ENCODE results near the gene WDR45B.

Gene WDR45B

DNA sequence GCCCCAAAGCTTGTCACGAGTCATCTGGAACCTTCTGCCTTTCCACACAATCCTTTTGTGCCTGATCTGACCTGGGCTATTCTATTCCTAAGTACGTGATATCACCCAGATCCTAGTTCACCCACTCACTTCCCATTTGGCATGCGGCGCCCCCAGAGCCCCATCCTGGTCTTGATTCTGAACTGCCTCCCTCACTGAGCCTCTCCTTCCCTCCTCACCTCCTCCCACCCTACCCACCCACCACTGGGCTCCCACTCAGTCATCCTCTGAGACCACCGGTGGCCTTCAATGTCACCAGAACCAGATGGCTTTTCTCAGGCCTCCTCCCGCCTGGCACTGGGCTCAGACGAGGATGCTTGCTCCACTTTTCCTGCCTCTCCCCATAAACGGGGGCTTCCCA lies 18.5 kb downstream of the WDR45B start:
- no peak for DNase-seq (ENCODE audit: low read depth)

DNA sequence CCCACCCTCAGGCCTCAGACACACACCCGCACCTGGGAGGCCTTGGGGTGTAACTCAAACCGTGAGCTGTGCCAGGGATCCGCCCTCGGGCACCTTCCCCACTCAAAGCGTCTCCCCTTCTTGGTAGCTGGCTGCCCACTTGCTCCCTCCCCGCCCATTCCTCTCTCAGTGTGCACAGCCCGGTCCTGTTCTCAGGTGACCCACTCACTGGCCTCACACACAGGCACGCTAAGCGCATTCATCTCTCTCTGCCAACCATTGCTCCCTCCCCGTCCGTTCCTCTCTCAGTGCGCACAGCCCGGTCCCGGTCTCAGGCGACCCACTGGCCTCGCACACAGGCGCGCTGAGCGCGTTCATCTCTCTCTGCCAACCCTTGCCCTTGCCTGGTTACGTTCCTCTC lies 20.8 kb downstream of the WDR45B start:
- no peak for DNase-seq (ENCODE audit: low read depth)

DNA sequence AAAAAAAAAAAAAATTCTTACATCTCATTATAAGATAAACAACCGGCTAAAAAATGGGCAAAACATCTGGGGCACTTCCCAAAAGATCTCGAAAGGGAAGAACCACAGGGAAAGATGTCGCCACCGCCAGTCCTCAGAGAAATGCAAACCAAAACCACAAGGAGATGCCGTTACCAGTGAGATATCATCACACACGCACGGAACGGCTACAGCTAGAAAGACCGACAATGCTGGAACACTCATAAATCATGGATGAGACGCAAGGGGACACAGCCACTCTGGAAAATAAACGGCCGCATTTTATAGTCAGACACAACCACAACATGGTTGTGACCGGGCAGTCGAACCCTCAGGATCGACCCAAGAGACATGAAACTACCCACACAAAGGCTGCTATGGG lies 24.5 kb downstream of the WDR45B start:
- DNase-seq (ENCODE audit: low read depth), result no peak

DNA sequence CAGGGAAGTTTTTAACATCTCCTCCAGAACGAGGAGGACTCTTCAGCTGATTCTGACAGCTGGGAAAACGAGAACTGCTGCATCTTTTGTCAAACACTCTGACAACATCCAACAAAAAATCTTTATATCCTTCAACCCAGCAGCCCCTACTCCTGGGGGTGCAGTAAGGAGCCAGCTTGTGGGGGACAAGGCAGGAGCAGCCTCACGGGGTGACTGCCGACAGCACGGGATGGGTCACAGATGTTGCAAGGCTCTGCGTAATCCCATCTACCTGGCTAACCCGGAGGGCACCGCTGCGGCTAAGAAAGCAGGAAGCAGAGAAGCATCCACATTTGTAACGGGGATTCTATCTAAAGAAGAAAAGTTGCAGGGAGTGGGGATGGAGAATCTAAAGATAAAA lies 28.6 kb downstream of the WDR45B start:
- DNase-seq (ENCODE audit: low read depth), result no peak

DNA sequence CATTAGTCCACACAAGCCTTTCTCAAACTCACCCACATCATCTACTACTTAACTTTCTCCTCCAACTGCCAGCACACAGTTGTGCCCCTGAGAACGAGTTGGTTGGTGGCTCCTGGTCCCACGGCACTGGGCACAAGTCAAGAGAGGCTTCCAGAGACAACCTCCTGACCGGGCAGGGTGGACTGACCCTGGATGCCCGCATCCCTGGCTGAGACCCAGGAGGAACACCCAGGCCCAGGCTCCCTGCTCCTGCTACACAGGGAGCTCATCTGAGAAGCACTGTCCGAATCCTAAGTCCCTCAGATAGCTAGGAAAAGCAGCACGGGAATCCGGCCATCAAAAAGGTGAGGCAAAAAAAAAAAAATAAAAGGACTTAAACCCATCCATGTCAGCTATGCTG lies 29.0 kb downstream of the WDR45B start:
- DNase-seq (ENCODE audit: low read depth), result no peak

DNA sequence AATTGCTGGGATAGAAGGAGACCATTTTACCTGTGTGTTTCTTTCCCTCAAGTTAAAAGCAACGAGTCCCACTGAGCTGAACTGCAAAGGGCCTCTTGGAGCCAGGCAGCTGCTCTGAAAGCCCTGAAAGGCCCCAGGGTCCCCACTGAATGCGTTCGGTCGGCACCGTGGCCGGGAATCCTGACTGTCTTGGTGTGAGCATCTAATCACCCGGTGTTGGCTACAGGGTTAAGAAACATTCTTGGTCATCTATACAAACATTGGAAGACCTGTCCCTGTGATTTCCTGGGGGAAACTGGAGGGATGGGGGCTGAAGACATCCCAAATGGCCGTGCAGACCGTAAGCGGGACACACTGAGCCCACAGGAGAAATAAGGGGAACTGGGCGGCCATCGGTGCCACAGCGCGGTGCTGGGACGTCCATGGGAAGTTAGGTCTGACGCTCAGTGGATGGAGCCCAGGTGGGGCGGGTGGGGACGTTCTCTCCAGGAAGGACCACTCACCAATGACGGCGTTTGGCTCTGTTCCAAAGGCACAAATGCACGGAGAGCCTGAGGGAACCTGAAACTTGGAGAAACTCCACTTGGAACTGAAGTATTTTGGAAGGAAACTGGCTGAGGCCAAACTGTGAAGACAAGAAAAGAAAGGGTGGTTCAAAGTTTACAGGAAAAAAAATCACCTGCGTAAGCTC lies 32.1 kb downstream of the WDR45B start:
- DNase-seq (ENCODE audit: low read depth), result no peak

DNA sequence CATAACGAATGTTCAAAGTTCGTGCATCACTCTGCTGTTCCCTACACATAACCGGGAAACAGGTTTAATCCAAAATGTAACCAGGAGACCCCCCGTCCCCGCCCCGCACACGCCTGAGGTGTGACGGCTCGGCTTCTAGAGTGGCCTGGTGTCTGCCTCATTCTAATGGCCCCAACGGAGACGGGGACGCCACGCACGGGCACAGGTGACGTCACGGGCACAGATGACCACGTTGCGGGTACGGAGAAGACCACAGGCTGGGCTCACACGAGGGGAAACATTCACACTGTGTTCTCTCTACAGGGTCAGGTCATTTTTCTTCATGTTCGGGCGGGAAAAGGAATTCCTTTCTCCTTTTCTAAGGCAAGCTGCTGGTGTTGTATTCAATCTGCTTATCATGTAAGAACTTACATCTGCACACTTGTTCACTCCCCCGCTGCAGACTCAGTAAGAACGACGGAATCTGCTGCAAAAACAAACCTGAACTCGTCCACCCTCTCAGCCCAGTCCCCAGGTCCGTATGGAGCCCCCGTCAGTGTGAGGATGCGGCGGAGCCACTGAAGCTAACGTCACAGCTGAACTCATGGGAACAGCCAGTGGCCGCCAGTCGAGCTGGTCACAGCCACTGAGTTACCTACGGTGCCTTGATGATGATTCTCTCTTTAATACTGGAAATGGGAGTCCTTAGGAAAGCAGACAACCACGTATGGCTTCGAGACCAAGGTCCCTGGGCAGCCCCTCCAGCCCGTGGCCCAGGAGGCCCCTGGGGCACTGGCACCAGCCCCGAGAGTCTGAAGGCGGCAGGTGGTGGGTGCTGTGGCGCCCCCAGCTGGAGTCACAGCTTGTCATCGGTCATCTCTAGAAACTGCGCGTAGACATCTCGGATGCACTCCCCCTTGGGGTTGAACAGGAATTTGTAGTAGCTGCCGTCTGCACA lies 32.9 kb downstream of the WDR45B start:
- no peak for DNase-seq (ENCODE audit: low read depth)

DNA sequence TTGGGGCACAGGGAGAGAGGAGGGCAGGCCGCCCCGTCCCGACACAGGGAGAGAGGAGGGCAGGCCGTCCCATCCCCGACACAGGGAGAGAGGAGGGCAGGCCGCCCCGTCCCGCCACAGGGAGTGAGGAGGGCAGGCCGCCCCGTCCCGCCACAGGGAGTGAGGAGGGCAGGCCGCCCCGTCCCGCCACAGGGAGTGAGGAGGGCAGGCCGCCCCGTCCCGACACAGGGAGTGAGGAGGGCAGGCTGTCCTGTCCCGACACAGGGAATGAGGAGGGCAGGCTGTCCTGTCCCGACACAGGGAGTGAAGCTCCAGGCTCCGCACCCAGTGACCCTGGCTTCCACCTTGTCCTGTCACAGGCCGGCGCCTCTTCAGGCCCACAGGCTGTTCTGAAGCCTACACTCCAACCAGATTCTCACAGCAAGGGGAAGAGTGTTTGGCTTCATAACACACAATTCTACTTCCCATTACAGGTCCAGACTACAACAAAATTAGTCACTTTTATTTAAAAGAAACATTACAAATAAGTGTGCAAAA lies 34.1 kb downstream of the WDR45B start:
- no peak for DNase-seq (ENCODE audit: low read depth)

DNA sequence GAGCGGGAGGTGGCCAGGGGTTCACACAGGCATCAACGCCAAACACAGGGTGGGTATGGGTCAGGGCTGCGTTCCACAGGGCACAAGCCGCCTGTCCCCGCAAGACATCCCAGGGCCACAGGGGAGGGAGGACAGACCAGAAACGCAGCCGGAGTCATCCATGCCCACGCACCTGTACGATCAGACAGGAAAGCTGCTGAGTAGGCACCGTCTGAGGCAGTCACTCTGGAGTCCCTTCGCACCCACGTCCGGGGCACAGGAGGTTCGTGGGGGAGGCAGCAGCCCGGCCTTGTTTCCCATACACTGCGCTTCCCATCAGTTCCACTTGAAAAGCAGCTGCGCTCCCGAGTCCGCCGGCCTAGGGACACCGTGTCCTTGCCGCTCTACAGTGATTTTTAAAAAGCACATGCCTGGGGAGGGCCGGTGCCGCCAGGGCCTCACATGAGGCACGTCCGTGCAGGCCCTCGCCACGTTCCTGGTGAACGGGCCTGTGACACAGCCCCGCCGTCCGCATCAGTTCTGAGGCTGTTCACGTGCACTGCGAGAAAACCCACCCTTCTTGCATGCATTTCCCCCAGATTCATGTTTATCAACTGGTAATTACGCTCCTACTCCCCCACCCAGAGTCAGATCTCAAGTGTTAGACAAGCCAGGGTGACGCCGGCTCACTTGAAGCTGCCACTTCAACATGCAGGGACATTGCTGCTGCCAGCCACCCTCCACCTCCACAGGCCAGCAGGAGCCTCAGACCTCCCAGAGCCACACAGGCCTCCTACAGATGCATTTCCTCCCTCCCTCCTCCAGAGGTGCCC lies 34.8 kb downstream of the WDR45B start:
- no peak for DNase-seq (ENCODE audit: low read depth)

DNA sequence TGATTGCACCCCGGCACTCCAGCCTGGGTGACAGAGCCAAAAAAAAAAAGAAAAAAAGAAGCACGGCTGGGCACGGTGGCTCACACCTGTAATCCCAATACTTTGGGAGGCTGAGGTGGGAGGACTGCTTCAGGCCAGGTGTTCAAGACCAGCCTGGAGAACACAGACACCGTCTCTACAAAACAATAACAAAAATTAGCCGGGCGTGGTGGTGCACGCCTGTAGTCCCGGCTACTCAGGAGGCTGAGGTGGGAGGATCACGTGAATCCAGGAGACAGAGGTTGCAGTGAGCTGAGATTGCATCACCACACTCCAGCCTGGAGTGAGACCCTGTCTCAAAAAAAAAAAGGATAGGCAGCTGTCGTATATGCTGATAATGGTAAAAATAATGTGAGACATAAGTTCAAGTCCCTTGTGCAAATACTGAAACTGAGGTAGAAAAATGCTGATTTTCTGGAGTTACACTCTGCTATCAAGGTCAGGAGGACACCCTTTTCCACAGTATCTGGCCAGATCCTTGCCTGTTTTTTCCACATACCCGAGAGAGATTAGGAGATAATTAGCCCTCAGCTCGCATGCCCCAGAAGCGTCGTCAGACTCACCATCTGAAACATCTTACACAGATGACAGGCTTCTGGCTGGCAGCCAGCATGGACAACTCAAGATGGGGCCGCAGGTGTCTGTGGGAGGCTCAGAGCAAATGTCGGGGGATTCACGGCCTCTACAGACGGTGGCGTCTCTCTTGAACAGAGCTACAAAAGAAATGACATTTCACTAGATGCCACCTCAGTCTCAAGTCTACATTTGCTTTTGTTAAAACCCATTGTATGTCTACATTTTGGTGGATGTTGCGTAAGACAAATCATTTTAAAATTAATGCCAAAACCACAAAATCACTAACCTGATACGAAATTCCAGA lies 36.8 kb downstream of the WDR45B start:
- DNase-seq (ENCODE audit: low read depth), result no peak

DNA sequence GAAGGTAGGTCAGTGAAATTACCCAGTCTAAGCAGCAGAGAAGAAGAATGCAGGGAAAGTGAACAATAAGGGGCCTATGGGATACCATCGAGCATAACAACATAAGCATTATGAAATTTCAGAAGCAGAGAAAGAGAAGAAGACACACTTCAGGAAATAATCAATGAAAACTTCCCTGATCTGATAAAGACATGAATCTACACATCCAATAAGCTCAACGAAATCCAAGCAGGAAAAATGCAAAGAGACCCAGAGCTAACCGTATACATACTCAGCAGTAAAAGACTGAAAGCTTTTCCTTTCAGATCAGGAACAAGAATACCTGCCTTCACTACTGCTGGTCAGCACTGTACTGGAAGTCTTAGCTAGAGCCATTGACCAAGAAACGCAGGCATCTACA lies 38.6 kb downstream of the WDR45B start:
- DNase-seq (ENCODE audit: low read depth), result no peak

DNA sequence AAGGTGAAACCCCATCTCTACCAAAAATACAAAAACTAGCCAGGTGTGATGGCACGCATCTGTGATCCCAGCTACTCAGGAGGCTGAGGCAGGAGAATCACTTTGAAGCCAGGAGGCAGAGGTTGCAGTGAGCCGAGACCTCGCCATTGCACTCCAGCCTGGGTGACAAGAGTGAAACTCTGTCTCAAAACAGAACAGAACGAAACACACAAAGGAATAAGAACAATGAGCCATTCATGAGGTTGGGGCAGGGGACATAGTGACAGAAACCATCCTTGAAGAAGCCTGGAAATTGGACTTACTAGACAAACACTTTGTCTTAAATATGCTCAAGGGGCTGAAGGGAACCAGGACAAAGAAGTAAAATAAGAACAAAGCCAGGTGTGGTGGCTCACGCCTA lies 39.4 kb downstream of the WDR45B start:
- no peak for DNase-seq (ENCODE audit: low read depth)

DNA sequence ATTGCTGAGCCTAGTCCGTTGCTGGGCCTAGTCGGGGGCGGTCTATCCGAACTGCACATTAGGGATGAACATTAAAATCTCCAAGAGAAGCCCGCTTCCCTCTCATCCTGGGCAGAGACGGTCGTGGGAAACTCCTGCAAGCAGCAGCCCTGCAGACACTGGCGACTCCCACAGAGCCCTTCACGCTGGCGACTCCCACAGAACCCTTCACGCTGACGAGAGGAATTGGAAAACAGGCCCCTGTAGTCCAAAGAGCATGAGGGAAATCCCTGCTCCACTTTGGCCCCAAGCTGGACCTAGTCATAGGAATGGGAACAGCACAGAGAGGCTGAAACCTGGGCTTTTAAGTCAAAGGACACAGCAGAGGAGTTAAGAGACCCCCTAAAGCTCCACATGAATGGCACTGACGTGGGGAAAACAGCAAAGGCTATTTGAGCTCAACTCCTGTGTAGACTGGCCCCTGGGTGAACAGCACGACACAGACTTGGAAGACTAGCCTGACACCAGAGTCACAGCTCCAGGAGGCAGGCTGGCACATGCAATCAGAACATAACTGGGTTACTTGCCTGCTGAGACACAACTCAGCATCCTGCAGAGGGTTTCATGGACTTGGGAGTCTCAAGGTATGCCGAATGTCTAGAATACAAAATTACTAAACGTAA lies 42.2 kb downstream of the WDR45B start:
- no peak for DNase-seq (ENCODE audit: low read depth)

DNA sequence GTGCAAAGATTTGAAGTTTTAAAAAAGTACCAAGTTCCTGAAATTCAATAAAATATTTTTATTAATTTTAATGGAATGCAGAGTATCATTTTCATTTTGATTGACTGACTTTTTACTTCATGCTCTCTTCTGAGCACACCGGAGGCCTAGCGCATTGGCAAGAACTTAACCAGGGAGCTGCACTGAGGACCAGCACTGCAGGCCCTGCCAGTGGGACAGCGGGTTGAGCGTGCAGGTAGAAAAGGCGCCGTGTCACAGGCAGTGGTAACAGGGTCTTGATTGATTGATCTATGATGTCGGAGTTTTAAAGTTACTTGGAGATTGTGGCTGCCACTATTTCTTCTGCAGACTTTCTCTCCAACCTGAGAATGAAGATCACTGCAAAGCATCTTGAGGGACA lies 43.7 kb downstream of the WDR45B start:
- DNase-seq (ENCODE audit: low read depth), result no peak

DNA sequence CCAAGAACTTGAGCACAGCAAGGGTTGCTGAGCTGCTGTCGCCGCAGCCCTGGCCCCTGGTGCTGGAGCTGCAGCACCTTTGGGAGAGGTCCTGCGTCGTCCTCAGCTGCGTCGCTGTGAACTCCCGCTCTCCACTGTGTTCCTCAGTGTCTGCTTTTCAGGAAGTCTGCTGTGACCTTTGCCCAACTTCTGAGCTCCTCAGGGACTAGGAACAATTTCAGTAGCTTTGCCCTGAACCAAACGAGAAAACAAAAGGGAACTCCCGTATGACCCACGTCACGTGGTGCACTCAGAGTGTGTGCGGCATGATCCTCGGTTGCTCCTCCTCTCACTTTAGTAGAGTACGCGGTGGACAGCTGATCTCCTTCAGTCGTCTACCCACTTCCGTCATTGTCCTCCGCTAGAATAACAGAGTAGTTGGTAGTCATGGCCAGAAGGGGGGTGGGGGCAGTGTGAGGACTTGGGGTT lies 44.2 kb downstream of the WDR45B start:
- no peak for DNase-seq (ENCODE audit: low read depth)

DNA sequence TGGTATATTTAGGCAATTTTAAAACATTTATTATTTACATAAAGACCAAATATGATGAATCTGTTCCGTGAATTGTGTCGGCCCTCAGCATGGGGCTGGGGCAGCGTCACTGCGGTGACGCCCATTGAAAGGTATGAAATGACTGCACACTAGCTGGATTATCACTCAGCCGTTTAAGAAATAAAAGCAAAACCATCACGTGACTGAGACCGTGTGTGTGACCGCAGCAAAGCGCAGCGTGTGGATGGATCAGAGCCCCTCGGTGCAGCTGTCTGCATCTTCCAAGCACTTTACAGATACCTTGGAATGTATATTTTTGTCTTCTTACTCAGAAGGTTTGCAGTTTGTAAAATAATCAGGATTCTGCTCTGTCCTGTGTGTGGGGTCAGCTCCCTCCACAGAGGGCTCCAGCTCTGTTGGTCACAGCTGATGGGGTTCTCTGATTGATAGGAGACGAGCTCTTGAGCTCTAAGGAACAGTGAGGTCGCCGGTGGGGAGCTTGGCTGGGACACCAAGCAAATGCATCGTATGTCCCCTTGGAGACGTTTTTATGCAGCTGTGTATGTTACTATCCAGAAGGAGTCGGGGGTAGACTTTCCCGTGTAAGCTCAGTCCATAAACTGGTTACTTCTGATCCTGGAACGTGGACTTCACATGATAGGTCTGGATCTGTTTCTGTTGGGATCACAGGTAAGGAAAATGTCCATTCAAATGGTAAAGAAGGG lies 45.1 kb downstream of the WDR45B start:
- no peak for DNase-seq (ENCODE audit: low read depth)

DNA sequence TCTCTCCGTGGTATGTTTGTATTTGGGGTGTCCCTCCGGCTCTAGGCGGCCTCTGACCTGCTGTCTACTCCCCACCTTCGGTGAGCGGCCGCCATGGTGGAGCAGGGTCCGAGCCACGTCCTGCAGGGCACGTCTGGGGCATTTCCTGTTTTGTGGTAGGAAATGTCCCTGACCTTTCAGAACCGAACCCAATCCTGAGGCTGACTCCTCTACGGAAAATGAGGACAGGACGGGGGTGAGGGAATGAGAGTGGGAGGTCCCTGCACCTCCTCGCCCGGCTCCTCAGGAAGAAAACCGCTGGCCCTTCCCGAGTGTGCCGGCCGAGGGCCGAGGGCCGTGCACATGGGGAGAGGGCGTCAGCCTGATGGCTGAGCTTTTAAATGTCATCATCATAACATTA lies 45.8 kb downstream of the WDR45B start:
- no peak for DNase-seq (ENCODE audit: low read depth)

DNA sequence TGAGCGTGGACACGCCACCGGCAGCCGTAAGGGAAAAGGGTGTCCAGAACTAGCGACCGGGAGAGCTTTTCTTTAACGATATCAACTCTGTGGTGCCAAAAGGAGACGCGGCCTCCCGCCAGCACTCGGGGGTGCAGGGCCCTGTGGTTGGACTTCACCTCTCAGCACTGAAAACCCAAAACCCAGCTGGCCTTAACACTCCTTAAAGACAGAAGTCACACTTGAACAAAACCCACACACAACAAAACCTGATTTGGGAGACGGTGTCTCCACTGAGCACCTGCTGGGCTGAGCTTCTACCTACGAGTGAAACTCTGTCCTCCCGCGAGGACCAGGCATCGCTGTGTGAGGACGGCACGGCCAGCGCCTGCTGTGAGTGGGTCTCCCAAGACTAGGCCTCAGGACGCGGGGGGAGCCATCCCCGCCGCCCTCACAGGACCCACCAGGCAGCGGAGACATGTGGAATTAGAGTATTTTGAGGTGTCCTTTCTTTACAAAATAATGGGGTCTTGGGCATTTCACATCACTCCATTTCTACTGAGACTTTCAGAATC lies 46.7 kb downstream of the WDR45B start:
- DNase-seq (ENCODE audit: low read depth), result no peak

DNA sequence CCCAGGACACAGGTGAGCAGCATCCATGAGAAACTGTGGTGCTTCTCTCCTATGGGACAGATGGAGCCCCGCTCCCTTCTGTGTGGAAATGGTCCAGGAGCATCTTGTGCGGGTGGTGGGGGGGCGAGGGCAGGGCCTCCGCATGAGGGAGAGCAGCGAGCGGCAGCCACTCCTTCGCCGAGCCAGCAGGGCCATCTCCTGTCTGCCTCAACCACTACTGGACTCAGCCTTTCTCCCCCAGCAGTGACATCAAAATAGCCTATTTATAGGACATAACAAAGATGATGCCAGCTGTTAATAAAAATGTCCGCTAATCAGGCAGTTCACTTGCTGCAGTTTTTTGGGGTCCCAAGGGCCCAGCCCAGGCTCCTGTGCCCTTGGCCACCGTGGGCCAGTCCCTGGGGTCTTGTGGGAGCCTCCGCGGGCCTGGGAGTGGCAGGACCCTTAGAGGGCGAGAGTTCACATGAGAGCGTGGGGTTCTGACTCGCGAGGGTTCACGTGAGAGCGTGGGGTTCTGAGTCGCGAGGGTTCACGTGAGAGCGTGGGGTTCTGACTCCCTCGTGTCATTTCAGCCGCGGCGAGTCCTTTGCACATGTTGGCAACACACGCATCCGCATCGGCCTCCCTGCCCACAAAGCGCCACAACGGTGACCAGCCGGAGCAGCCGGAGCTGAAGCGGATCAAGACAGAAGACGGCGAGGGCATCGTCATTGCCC lies 47.4 kb downstream of the WDR45B start:
- DNase-seq (ENCODE audit: low read depth), result no peak

Measured in activated T-cell treated with anti-CD3 and anti-CD28 coated beads for 1 hour (primary cell).